Endothelial cell of umbilical vein (primary cell): ENCODE results near the gene WNT7B. TPM values are rescaled to one million over a fixed set of nuclear protein-coding genes. Genes with fewer than 3 reads are reported as not detected.

ENCODE experiments used
- BruUV-seq: library from RNA; stranded (reverse); fragments of 400-500 nt; replicated peaks from 2 replicates; lab custom pipeline; 2021; lab: Mats Ljungman, UMichigan
- CTCF ChIA-PET: fragments of 300-600, 350-600 bp; sonication (Branson Sonifier 250); formaldehyde crosslinking; loops from one replicate; lab custom pipeline; 2021; ENCODE audit warnings: antibody characterized with exemption, inconsistent platforms; lab: Charles Lee
- POLR2A ChIA-PET: fragments of 300-600, 350-600 bp; sonication (Branson Sonifier 250); formaldehyde crosslinking; loops from one replicate; lab custom pipeline; 2021; ENCODE audit warnings: antibody characterized with exemption, inconsistent platforms; lab: Charles Lee
- DNase-seq: peaks from one replicate; pipeline ENCODE4 v3.0.0-alpha.2; 2011; ENCODE audit warnings: low read depth, low spot score
- FAIRE-seq: peaks from 2 replicates; lab custom pipeline; 2011; peaks lifted over from hg19 to GRCh38; lab: Jason Lieb, UNC
- H2AFZ ChIP-seq: 2 replicates; pipeline ENCODE4 v1.6.0; 2012; ENCODE audit warnings: low read depth, low read length, control low read depth, inconsistent platforms
- H3K27ac ChIP-seq: 2 replicates; pipeline ENCODE4 v1.5.1; 2011; ENCODE audit warnings: low read depth, mild to moderate bottlenecking, control low read depth, low read length, moderate library complexity; ENCODE audit not compliant: insufficient read depth
- H3K27me3 ChIP-seq, 2 experiments: 2 replicates each; pipeline versions ENCODE4 v1.6.0 to v1.6.1; 2011; ENCODE audit warnings: low read length in 2 of 2, mixed read lengths in 1 of 2; ENCODE audit not compliant: control insufficient read depth in 2 of 2, insufficient read depth in 2 of 2
- H3K36me3 ChIP-seq, 2 experiments: 2 replicates in 1 of 2; 3 replicates in 1 of 2; pipeline ENCODE4 v1.5.1; 2011; ENCODE audit warnings: low read length in 2 of 2, mild to moderate bottlenecking in 1 of 2, moderate library complexity in 1 of 2; ENCODE audit not compliant: control insufficient read depth in 2 of 2, insufficient read depth in 2 of 2; ENCODE audit errors: extremely low read depth in 1 of 2
- H3K4me1 ChIP-seq: 3 replicates; pipeline ENCODE4 v1.5.1; 2011; ENCODE audit warnings: mild to moderate bottlenecking, low read length; ENCODE audit not compliant: control insufficient read depth, insufficient read depth; ENCODE audit errors: extremely low read depth
- H3K4me2 ChIP-seq: 2 replicates; pipeline ENCODE4 v1.6.1; 2011; ENCODE audit warnings: low read length, control low read depth, mixed read lengths; ENCODE audit not compliant: insufficient read depth
- H3K4me3 ChIP-seq, 3 experiments: fragments of 200-600 bp in 1 of 3; sonication (generic), shearing (Covaris generic) in 1 of 3; replicated peaks in 1 of 3; 2 replicates each; pipeline ENCODE4 v1.5.1; 2011 to 2016; ENCODE audit warnings: control low read depth in 3 of 3, low read length in 3 of 3, mild to moderate bottlenecking in 2 of 3, inconsistent platforms in 1 of 3, low read depth in 1 of 3, moderate library complexity in 1 of 3; ENCODE audit not compliant: insufficient read depth in 1 of 3
- H3K79me2 ChIP-seq: 2 replicates; pipeline ENCODE4 v1.6.0; 2012; ENCODE audit warnings: low read length, inconsistent platforms; ENCODE audit not compliant: control insufficient read depth, insufficient read depth
- H3K9ac ChIP-seq: replicated peaks from 2 replicates; pipeline ENCODE3; 2011; ENCODE audit warnings: low read length, control low read depth; ENCODE audit not compliant: insufficient read depth; ENCODE audit errors: extremely low read depth
- H3K9me1 ChIP-seq: replicated peaks from 3 replicates; pipeline ENCODE4 v1.6.0; 2011; ENCODE audit warnings: mild to moderate bottlenecking, low read length; ENCODE audit not compliant: control insufficient read depth, insufficient read depth; ENCODE audit errors: extremely low read depth
- H3K9me3 ChIP-seq: replicated peaks from 2 replicates; pipeline ENCODE4 v1.5.1; 2012; ENCODE audit warnings: low read length, inconsistent platforms; ENCODE audit not compliant: control insufficient read depth, insufficient read depth
- H4K20me1 ChIP-seq: replicated peaks from 2 replicates; pipeline ENCODE3; 2011; ENCODE audit warnings: mild to moderate bottlenecking, low read length; ENCODE audit not compliant: control insufficient read depth, insufficient read depth; ENCODE audit errors: extremely low read depth
- CTCF ChIP-seq, 2 donors: IDR thresholded peaks; 1 replicate in 1 of 2; 2 replicates in 1 of 2; pipeline ENCODE4 v1.5.1; 2011; ENCODE audit warnings: low read length in 2 of 2, mild to moderate bottlenecking in 2 of 2, moderate library complexity in 2 of 2, control low read depth in 1 of 2, inconsistent platforms in 1 of 2, low read depth in 1 of 2; ENCODE audit not compliant: insufficient read depth in 1 of 2; ENCODE audit errors: extremely low read depth in 1 of 2
- EZH2 ChIP-seq: IDR thresholded peaks from 2 replicates; pipeline ENCODE4 v1.6.1; 2012; ENCODE audit warnings: borderline replicate concordance, low read depth, mild to moderate bottlenecking, moderate library complexity, low read length, inconsistent platforms; ENCODE audit not compliant: severe bottlenecking
- FOS ChIP-seq: IDR thresholded peaks from 2 replicates; pipeline ENCODE4 v1.6.1; 2011; ENCODE audit warnings: mild to moderate bottlenecking, low read length, moderate library complexity, borderline replicate concordance; ENCODE audit not compliant: insufficient read depth
- GATA2 ChIP-seq: IDR thresholded peaks from 2 replicates; pipeline ENCODE4 v1.7.0; 2011; ENCODE audit warnings: low read depth, mild to moderate bottlenecking, moderate library complexity, mixed read lengths, low read length; ENCODE audit not compliant: insufficient read length, insufficient read depth
- JUN ChIP-seq: IDR thresholded peaks from 2 replicates; pipeline ENCODE4 v1.6.1; 2011; ENCODE audit warnings: borderline replicate concordance, low read depth; ENCODE audit not compliant: insufficient read length, insufficient read depth
- MAX ChIP-seq: IDR thresholded peaks from 2 replicates; pipeline ENCODE4 v1.6.1; 2011; ENCODE audit not compliant: insufficient read depth, insufficient read length
- MYC ChIP-seq: IDR thresholded peaks from one replicate; pipeline ENCODE4 v1.6.1; 2011; ENCODE audit warnings: mild to moderate bottlenecking, low read depth, low read length
- POLR2A ChIP-seq: IDR thresholded peaks from 2 replicates; pipeline ENCODE4 v1.6.1; 2012; ENCODE audit warnings: low read depth, mild to moderate bottlenecking, control low read depth, low read length
- POLR2AphosphoS5 ChIP-seq: IDR thresholded peaks from 2 replicates; pipeline ENCODE4 v1.6.1; 2012; ENCODE audit warnings: low read depth, mild to moderate bottlenecking, control low read depth, low read length, moderate library complexity; ENCODE audit not compliant: insufficient read depth
- dilution Hi-C: fragments of 300-500 bp; cut with MboI; formaldehyde crosslinking; loops from one replicate; pipeline ENCODE4 v1.15.0; 2019; ENCODE audit warnings: low sequenced_read_pairs; ENCODE audit not compliant: extremely low pct_ligation_motif_present
- intact Hi-C: fragments of 100-400 bp; cut with micrococcal nuclease; formaldehyde crosslinking; loops from one replicate; pipeline ENCODE4 v1.10.0; 2022
- polyA plus RNA-seq, 4 experiments: library from polyadenylated mRNA; depleted of rRNA in 3 of 4; stranded (reverse) in 3 of 4; unstranded in 1 of 4; fragments of >200 nt; gene quantifications; 2 replicates each; pipeline versions ENCODE4 v1.2.1 to v1.2.3, GENCODE V29; 2011 to 2012; ENCODE audit warnings: missing spikeins in 1 of 4
- total RNA-seq: library from RNA; stranded (reverse); gene quantifications from 2 replicates; pipeline ENCODE4 v1.2.3, GENCODE V29; 2021

The WNT7B gene
- total and polyA plus RNA-seq, 2 donors (not counting 3 experiments of a cell fraction or from before 2014, with no cell fraction given), result not detected

- Histone ChIP-seq H3K36me3 (no peaks in the 10 kb centered on the region), H3K79me2 (no peaks in the 10 kb centered on the region), H3K4me1 (no peaks in the 10 kb centered on the region), H2AFZ (no peak overlapping the region), H3K9me1 (no peaks in the 10 kb centered on the region), H3K27me3 (no peaks in the 10 kb centered on the region), H3K27ac (no peak overlapping the region), H3K9me3 (no peaks in the 10 kb centered on the region), H3K4me3 (no peak overlapping the region), H3K4me2 (no peak overlapping the region), H3K9ac (no peak overlapping the region), H4K20me1 (no peaks in the 10 kb centered on the region)
- DNase-seq (no peak), FAIRE-seq (no peak)
- ChIA-PET CTCF (no interaction called here), POLR2A (no interaction called here)
- intact Hi-C loops, result no loop called here
- dilution Hi-C loops, result no loop called here
- TF ChIP-seq FOS (no peak), MYC (no peak), CTCF (IDR thresholded peaks at IDR 0.05; ENCODE audit: extremely low read depth in 1 of 2, insufficient read depth in 1 of 2, low read depth in 1 of 2, low read length in 2 of 2) (no peak), EZH2 (no peak), JUN (no peak), MAX (no peak), POLR2A (no peak), POLR2AphosphoS5 (no peak), GATA2 (no peak)
- BruUV-seq, result no TSS peak
Measured at GRCh38 chr22:45962756-45963324, 14.1 kb downstream of the WNT7B start.
